OCI-LY7 (cell line): Measurements from ENCODE around the gene ZBTB32. TPM values are rescaled to one million over a fixed set of nuclear protein-coding genes. Genes with fewer than 3 reads are reported as not detected.
A peak's percentile ranks its signal among the peaks of the same experiment; 100 is the strongest.

ENCODE experiments used
- BruUV-seq: library from RNA; stranded (reverse); fragments of 400-500 nt; replicated peaks from 2 replicates; lab custom pipeline; 2021; lab: Mats Ljungman, UMichigan
- CTCF ChIA-PET: fragments of 300-600 bp; sonication (Branson Sonifier 250); formaldehyde crosslinking; loops from one replicate; lab custom pipeline; 2022; ENCODE audit warnings: antibody characterized with exemption; ENCODE audit not compliant: unreplicated experiment; lab: Charles Lee
- POLR2A ChIA-PET: fragments of 300-600 bp; sonication (Branson Sonifier 250); formaldehyde crosslinking; loops from one replicate; lab custom pipeline; 2022; ENCODE audit warnings: antibody characterized with exemption; lab: Charles Lee
- DNase-seq: peaks from one replicate; pipeline ENCODE4 v3.0.0-alpha.2; 2015; ENCODE audit warnings: low spot score
- H2AFZ ChIP-seq: fragments of 200-600 bp; sonication (generic), shearing (Covaris generic); 2 replicates; pipeline ENCODE4 v1.6.1; 2014; ENCODE audit warnings: mild to moderate bottlenecking, antibody characterized with exemption, low read length, moderate library complexity
- H3K27ac ChIP-seq: fragments of 200-600 bp; sonication (generic); 2 replicates; pipeline ENCODE4 v1.5.1; 2014; ENCODE audit warnings: mixed run types, low read depth, mild to moderate bottlenecking, moderate library complexity, low read length, inconsistent platforms; ENCODE audit not compliant: poor library complexity, severe bottlenecking
- H3K36me3 ChIP-seq: fragments of 200-600 bp; sonication (generic); 2 replicates; pipeline ENCODE4 v1.6.1; 2014; ENCODE audit warnings: mild to moderate bottlenecking, antibody characterized with exemption, low read length, moderate library complexity, mixed read lengths; ENCODE audit not compliant: insufficient read depth
- H3K4me1 ChIP-seq: fragments of 200-600 bp; sonication (generic); 2 replicates; pipeline ENCODE4 v1.5.1; 2014; ENCODE audit warnings: mild to moderate bottlenecking, low read length; ENCODE audit not compliant: insufficient read depth, poor library complexity, severe bottlenecking
- H3K4me2 ChIP-seq: fragments of 200-600 bp; sonication (generic); 2 replicates; pipeline ENCODE4 v1.6.1; 2014; ENCODE audit warnings: mild to moderate bottlenecking, low read length
- H3K4me3 ChIP-seq: fragments of 200-600 bp; sonication (generic); 2 replicates; pipeline ENCODE4 v1.5.1; 2014; ENCODE audit warnings: mild to moderate bottlenecking, low read depth, low read length; ENCODE audit not compliant: poor library complexity, severe bottlenecking
- H3K79me2 ChIP-seq: fragments of 200-600 bp; sonication (generic); 2 replicates; pipeline ENCODE4 v1.6.1; 2016; ENCODE audit warnings: low read depth, mild to moderate bottlenecking, low read length, moderate library complexity, mixed read lengths; ENCODE audit not compliant: insufficient read depth
- H3K9me2 ChIP-seq: fragments of 200-600 bp; sonication (generic); 2 replicates; pipeline ENCODE4 v1.6.1; 2016; ENCODE audit warnings: mild to moderate bottlenecking, low read length, mixed read lengths; ENCODE audit not compliant: insufficient read depth
- H3K9me3 ChIP-seq: fragments of 200-600 bp; sonication (generic); 2 replicates; pipeline ENCODE4 v1.6.1; 2014; ENCODE audit warnings: mild to moderate bottlenecking, mixed run types, low read length, mixed read lengths
- H4K20me1 ChIP-seq: fragments of 200-600 bp; sonication (generic); 2 replicates; pipeline ENCODE4 v1.6.1; 2014; ENCODE audit warnings: mild to moderate bottlenecking, antibody characterized with exemption, low read length, moderate library complexity, mixed read lengths; ENCODE audit not compliant: insufficient read depth
- EZH2phosphoT487 ChIP-seq: fragments of 200-600 bp; sonication (generic); IDR thresholded peaks from 2 replicates; pipeline ENCODE4 v1.6.1; 2018; ENCODE audit warnings: low read depth, borderline replicate concordance, mild to moderate bottlenecking, mixed run types, antibody characterized with exemption, low read length, moderate library complexity, mixed read lengths
- intact Hi-C: fragments of 100-400 bp; cut with micrococcal nuclease; formaldehyde crosslinking; loops from one replicate; pipeline ENCODE4 v1.10.0; 2022; ENCODE audit not compliant: unreplicated experiment
- total RNA-seq, 2 experiments: library from RNA; depleted of rRNA in 1 of 2; stranded (reverse); fragments of >200 nt in 1 of 2; shearing (Covaris generic) in 1 of 2; gene quantifications; 2 replicates each; pipeline ENCODE4 v1.2.3, GENCODE V29; 2014 to 2022
- TF ChIP-seq, protein P1 (sequence below): fragments of 200-600 bp; sonication (generic); conservative IDR thresholded peaks from 2 replicates; pipeline ENCODE4 v1.5.1; 2014; ENCODE audit warnings: mild to moderate bottlenecking, antibody characterized with exemption, low read length, moderate library complexity, mixed read lengths

ZBTB32 gene
- total RNA-seq, 2 experiments from 2014 or later: not detected

DNA sequence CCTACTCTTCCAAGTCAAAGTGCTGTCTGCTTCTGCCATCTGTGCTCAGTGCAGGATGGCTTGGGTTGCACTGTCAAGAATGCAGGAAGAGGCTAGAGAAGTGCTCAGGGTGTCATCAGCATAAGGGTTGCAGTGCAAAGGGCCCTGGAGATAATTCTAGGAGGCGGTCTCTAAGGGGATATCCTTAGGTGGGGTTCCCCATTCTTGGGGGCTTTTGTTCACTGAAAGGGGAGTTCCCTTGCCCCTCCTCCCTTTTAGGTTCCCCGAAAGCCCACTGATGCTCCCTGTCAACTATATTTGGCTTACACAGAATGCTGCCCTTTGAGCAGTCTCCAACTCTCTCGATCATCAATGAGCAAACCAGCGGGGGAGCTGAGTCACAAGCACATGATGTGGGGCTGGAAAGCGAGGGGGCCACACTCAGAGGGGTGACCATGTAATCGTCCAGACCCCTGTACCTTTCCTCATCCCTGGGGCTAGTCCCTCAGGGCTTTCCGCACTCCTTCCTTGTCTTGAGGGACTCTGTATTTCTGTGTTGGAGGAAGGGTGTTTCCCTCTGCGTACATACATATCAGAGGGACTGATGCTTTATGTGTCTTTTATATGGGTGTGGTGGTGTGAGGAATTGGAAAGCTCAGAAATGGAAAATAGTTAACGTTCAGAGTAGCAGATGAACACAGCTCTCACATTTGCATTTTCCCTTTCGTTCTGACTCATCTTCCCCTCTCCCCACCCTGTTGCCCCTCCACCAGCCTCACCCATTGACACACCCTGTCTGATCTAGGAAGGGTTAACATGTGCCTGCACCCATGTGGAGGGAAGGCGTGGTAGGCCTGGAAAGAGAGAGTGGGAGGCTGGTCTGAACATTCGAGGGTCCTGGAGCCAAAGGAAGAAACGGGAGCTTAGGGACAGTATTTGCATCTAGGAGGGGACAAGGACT lies 6.7 kb downstream of the ZBTB32 start:
- POLR2A ChIA-PET: interaction anchor here (0.6 to 1.1 kb wide), 3 partner anchors 8 to 35 kb away, joined by 3 to 6 read pairs (median 3); partner anchors contain the start of gene PSENEN
- Histone ChIP-seq H3K27ac (peak overlapping the region; percentile 17), H3K79me2 (no peaks in the 10 kb centered on the region), H3K4me1 (peaks cover 56% of the 10 kb centered on the region), H3K4me2 (peak overlapping the region; percentile 59), H3K36me3 (no peaks in the 10 kb centered on the region), H2AFZ (peak overlapping the region; percentile 12; the same call in 1 of the 2 replicates), H3K9me2 (no peaks in the 10 kb centered on the region), H3K9me3 (no peaks in the 10 kb centered on the region), H3K4me3 (peak overlapping the region; percentile 31), H4K20me1 (no peaks in the 10 kb centered on the region)
- TF ChIP-seq EZH2phosphoT487: no peak
- TF ChIP-seq, protein P1, sequence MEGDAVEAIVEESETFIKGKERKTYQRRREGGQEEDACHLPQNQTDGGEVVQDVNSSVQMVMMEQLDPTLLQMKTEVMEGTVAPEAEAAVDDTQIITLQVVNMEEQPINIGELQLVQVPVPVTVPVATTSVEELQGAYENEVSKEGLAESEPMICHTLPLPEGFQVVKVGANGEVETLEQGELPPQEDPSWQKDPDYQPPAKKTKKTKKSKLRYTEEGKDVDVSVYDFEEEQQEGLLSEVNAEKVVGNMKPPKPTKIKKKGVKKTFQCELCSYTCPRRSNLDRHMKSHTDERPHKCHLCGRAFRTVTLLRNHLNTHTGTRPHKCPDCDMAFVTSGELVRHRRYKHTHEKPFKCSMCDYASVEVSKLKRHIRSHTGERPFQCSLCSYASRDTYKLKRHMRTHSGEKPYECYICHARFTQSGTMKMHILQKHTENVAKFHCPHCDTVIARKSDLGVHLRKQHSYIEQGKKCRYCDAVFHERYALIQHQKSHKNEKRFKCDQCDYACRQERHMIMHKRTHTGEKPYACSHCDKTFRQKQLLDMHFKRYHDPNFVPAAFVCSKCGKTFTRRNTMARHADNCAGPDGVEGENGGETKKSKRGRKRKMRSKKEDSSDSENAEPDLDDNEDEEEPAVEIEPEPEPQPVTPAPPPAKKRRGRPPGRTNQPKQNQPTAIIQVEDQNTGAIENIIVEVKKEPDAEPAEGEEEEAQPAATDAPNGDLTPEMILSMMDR: no peak
- intact Hi-C loops: no loop called here
- no TSS peak for BruUV-seq
- CTCF ChIA-PET: no interaction called here
- peak; percentile 45 for DNase-seq

DNA sequence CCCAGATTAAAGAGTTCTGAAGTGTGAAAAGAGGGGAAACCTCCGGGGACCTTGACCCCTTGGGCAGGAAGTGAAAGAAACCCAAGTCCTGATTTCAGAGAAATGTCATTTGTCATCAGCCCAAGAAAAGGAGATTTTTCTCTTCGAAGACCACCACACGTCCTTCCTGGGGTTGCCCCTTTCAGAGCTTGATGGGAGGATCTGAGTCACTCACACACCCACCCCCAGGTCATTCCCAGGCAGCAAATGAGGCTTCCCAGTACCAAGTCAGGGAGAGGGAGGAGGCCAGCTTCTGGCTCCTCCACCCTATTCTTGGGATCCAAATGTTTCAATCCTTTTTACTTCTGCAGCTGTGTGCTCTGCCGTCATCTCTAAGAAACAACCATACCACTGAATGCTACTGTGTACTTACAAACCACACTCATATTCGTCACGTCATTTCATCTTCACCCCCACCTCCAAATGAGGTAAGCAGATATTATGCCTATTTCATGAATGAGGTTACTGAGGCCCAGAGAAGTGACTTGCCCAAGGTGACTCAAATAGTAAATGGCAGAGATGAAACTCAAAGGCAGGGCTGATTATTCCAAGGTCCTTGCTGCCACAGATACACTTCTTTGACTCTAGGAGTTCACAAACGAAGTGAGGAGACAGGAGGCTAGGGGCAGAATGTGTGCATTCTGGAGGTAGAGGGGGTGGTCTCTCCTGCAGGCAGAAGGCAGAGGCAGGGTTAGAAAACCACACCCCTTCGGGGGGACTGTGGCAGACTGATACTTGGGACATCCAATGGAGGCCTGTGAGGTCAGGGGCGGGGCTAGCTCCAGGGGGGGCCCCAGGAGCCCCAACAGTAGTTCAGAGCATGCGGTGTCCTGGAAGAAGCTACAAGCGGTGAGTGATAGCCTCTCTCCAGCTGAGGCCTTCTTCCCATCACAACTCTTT lies 8.5 kb downstream of the ZBTB32 start:
- peaks cover 61% of the 10 kb centered on the region for H3K4me1 ChIP-seq
- H4K20me1 ChIP-seq: no peaks in the 10 kb centered on the region
- no TSS peak for BruUV-seq
- no peaks in the 10 kb centered on the region for H3K79me2 ChIP-seq
- TF ChIP-seq, protein P1: no peak
- no peak for TF ChIP-seq EZH2phosphoT487
- DNase-seq: no peak
- H3K4me2 ChIP-seq: no peak overlapping the region
- H3K4me3 ChIP-seq: no peak overlapping the region
- no peaks in the 10 kb centered on the region for H3K9me3 ChIP-seq
- no peak overlapping the region for H2AFZ ChIP-seq
- ChIA-PET CTCF (no interaction called here), POLR2A (no interaction called here)
- no peak overlapping the region for H3K27ac ChIP-seq
- no peaks in the 10 kb centered on the region for H3K36me3 ChIP-seq
- intact Hi-C loops: no loop called here
- no peaks in the 10 kb centered on the region for H3K9me2 ChIP-seq
